Measurements from ENCODE around the gene TFF1.

The TFF1 gene

GRCh38 chr21:42407476-42407875 is 41.1 kb upstream of the TFF1 start:
- Histone ChIP-seq H3K4me3 (ENCODE audit: low read length) (no peak overlapping the region), H3K4me1 (ENCODE audit: control insufficient read depth, low read depth, low read length) (no peaks in the 10 kb centered on the region), H3K9me3 (ENCODE audit: control insufficient read depth, low read depth, low read length) (no peaks in the 10 kb centered on the region), H3K9ac (ENCODE audit: low read length) (no peak overlapping the region), H3K27me3 (ENCODE audit: control insufficient read depth, insufficient read depth, low read length) (no peaks in the 10 kb centered on the region), H3K36me3 (ENCODE audit: control insufficient read depth, low read depth, low read length) (no peaks in the 10 kb centered on the region), H3K27ac (ENCODE audit: low read length) (no peak overlapping the region)

GRCh38 chr21:42406866-42407265 is 40.5 kb upstream of the TFF1 start:
- no peak overlapping the region for H3K9ac ChIP-seq (ENCODE audit: low read length)
- no peaks in the 10 kb centered on the region for H3K9me3 ChIP-seq (ENCODE audit: control insufficient read depth, low read depth, low read length)
- H3K4me3 ChIP-seq (ENCODE audit: low read length) = no peak overlapping the region
- H3K27me3 ChIP-seq (ENCODE audit: control insufficient read depth, insufficient read depth, low read length) = no peaks in the 10 kb centered on the region
- H3K27ac ChIP-seq (ENCODE audit: low read length) = no peak overlapping the region
- no peaks in the 10 kb centered on the region for H3K4me1 ChIP-seq (ENCODE audit: control insufficient read depth, low read depth, low read length)
- no peaks in the 10 kb centered on the region for H3K36me3 ChIP-seq (ENCODE audit: control insufficient read depth, low read depth, low read length)

GRCh38 chr21:42406201-42406621 is 39.9 kb upstream of the TFF1 start:
- no peak overlapping the region for H3K9ac ChIP-seq (ENCODE audit: low read length)
- H3K9me3 ChIP-seq (ENCODE audit: control insufficient read depth, low read depth, low read length) = no peaks in the 10 kb centered on the region
- no peaks in the 10 kb centered on the region for H3K36me3 ChIP-seq (ENCODE audit: control insufficient read depth, low read depth, low read length)
- no peaks in the 10 kb centered on the region for H3K27me3 ChIP-seq (ENCODE audit: control insufficient read depth, insufficient read depth, low read length)
- no peak overlapping the region for H3K27ac ChIP-seq (ENCODE audit: low read length)
- no peaks in the 10 kb centered on the region for H3K4me1 ChIP-seq (ENCODE audit: control insufficient read depth, low read depth, low read length)
- no peak overlapping the region for H3K4me3 ChIP-seq (ENCODE audit: low read length)

GRCh38 chr21:42405064-42406013 is 39.0 kb upstream of the TFF1 start:
- Histone ChIP-seq H3K4me1 (ENCODE audit: control insufficient read depth, low read depth, low read length) (no peaks in the 10 kb centered on the region), H3K36me3 (ENCODE audit: control insufficient read depth, low read depth, low read length) (no peaks in the 10 kb centered on the region)

GRCh38 chr21:42404539-42404938 is 38.2 kb upstream of the TFF1 start:
- Histone ChIP-seq H3K36me3 (ENCODE audit: control insufficient read depth, low read depth, low read length) (no peaks in the 10 kb centered on the region), H3K4me1 (ENCODE audit: control insufficient read depth, low read depth, low read length) (no peaks in the 10 kb centered on the region), H3K27me3 (ENCODE audit: control insufficient read depth, insufficient read depth, low read length) (no peaks in the 10 kb centered on the region), H3K9ac (ENCODE audit: low read length) (no peak overlapping the region), H3K4me3 (ENCODE audit: low read length) (no peak overlapping the region), H3K9me3 (ENCODE audit: control insufficient read depth, low read depth, low read length) (no peaks in the 10 kb centered on the region), H3K27ac (ENCODE audit: low read length) (no peak overlapping the region)

More at GRCh38 chr21:42405064-42406013, 39.0 kb upstream of the TFF1 start:
- Histone ChIP-seq H3K9ac (ENCODE audit: low read length) (no peak overlapping the region), H3K4me3 (ENCODE audit: low read length) (no peak overlapping the region), H3K27me3 (ENCODE audit: control insufficient read depth, insufficient read depth, low read length) (no peaks in the 10 kb centered on the region), H3K9me3 (ENCODE audit: control insufficient read depth, low read depth, low read length) (no peaks in the 10 kb centered on the region), H3K27ac (ENCODE audit: low read length) (no peak overlapping the region)

- Histone ChIP-seq H3K27me3 (ENCODE audit: control insufficient read depth, insufficient read depth, low read length) (no peaks in the 10 kb centered on the region), H3K27ac (ENCODE audit: low read length) (no peak within 1 kb of the TSS), H3K9ac (ENCODE audit: low read length) (no peak within 1 kb of the TSS)
These were observed 37.4 kb upstream of the TFF1 start, which contains the start of gene UBASH3A for GRCh38 chr21:42403611-42404231. Gene UBASH3A (plus strand): TSS chr21:42403902. CDS start chr21:42403946, 44 bp downstream.

GRCh38 chr21:42401820-42402251 is 35.5 kb upstream of the TFF1 start:
- Histone ChIP-seq H3K27me3 (ENCODE audit: control insufficient read depth, insufficient read depth, low read length) (no peaks in the 10 kb centered on the region), H3K9ac (ENCODE audit: low read length) (no peak overlapping the region), H3K27ac (ENCODE audit: low read length) (no peak overlapping the region), H3K4me3 (ENCODE audit: low read length) (no peak overlapping the region), H3K9me3 (ENCODE audit: control insufficient read depth, low read depth, low read length) (no peaks in the 10 kb centered on the region), H3K36me3 (ENCODE audit: control insufficient read depth, low read depth, low read length) (no peaks in the 10 kb centered on the region), H3K4me1 (ENCODE audit: control insufficient read depth, low read depth, low read length) (no peaks in the 10 kb centered on the region)

More at GRCh38 chr21:42403611-42404231, 37.4 kb upstream of the TFF1 start, which contains the start of gene UBASH3A:
- Histone ChIP-seq H3K4me3 (ENCODE audit: low read length) (no peak within 1 kb of the TSS), H3K9me3 (ENCODE audit: control insufficient read depth, low read depth, low read length) (no peaks in the 10 kb centered on the region), H3K4me1 (ENCODE audit: control insufficient read depth, low read depth, low read length) (no peaks in the 10 kb centered on the region), H3K36me3 (ENCODE audit: control insufficient read depth, low read depth, low read length) (no peaks in the 10 kb centered on the region)

- Histone ChIP-seq H3K4me3 (ENCODE audit: low read length) (no peak overlapping the region), H3K4me1 (ENCODE audit: control insufficient read depth, low read depth, low read length) (no peaks in the 10 kb centered on the region), H3K36me3 (ENCODE audit: control insufficient read depth, low read depth, low read length) (no peaks in the 10 kb centered on the region), H3K9ac (ENCODE audit: low read length) (no peak overlapping the region), H3K27me3 (ENCODE audit: control insufficient read depth, insufficient read depth, low read length) (no peaks in the 10 kb centered on the region), H3K9me3 (ENCODE audit: control insufficient read depth, low read depth, low read length) (no peaks in the 10 kb centered on the region), H3K27ac (ENCODE audit: low read length) (no peak overlapping the region)
These were observed 34.8 kb upstream of the TFF1 start for GRCh38 chr21:42401154-42401553.

- no peak overlapping the region for H3K4me3 ChIP-seq (ENCODE audit: low read length)
- H3K27me3 ChIP-seq (ENCODE audit: control insufficient read depth, insufficient read depth, low read length) = no peaks in the 10 kb centered on the region
- no peak overlapping the region for H3K27ac ChIP-seq (ENCODE audit: low read length)
- H3K4me1 ChIP-seq (ENCODE audit: control insufficient read depth, low read depth, low read length) = no peaks in the 10 kb centered on the region
- no peaks in the 10 kb centered on the region for H3K9me3 ChIP-seq (ENCODE audit: control insufficient read depth, low read depth, low read length)
- H3K36me3 ChIP-seq (ENCODE audit: control insufficient read depth, low read depth, low read length) = no peaks in the 10 kb centered on the region
- H3K9ac ChIP-seq (ENCODE audit: low read length) = no peak overlapping the region
These were observed 34.2 kb upstream of the TFF1 start for GRCh38 chr21:42400525-42400924.

- Histone ChIP-seq H3K27me3 (ENCODE audit: control insufficient read depth, insufficient read depth, low read length) (no peaks in the 10 kb centered on the region), H3K36me3 (ENCODE audit: control insufficient read depth, low read depth, low read length) (no peaks in the 10 kb centered on the region), H3K4me1 (ENCODE audit: control insufficient read depth, low read depth, low read length) (no peaks in the 10 kb centered on the region), H3K27ac (ENCODE audit: low read length) (no peak overlapping the region), H3K9me3 (ENCODE audit: control insufficient read depth, low read depth, low read length) (no peaks in the 10 kb centered on the region), H3K4me3 (ENCODE audit: low read length) (no peak overlapping the region), H3K9ac (ENCODE audit: low read length) (no peak overlapping the region)
These were observed 32.2 kb upstream of the TFF1 start for GRCh38 chr21:42398436-42399028.

- H3K27me3 ChIP-seq (ENCODE audit: control insufficient read depth, insufficient read depth, low read length) = no peaks in the 10 kb centered on the region
- no peak overlapping the region for H3K9ac ChIP-seq (ENCODE audit: low read length)
- H3K36me3 ChIP-seq (ENCODE audit: control insufficient read depth, low read depth, low read length) = no peaks in the 10 kb centered on the region
These were observed 31.5 kb upstream of the TFF1 start for GRCh38 chr21:42397746-42398394.

More at GRCh38 chr21:42397746-42398394, 31.5 kb upstream of the TFF1 start:
- H3K27ac ChIP-seq (ENCODE audit: low read length) = no peak overlapping the region
- H3K4me1 ChIP-seq (ENCODE audit: control insufficient read depth, low read depth, low read length) = no peaks in the 10 kb centered on the region
- H3K4me3 ChIP-seq (ENCODE audit: low read length) = no peak overlapping the region
- H3K9me3 ChIP-seq (ENCODE audit: control insufficient read depth, low read depth, low read length) = no peaks in the 10 kb centered on the region
